ENCODE results near the gene KISS1R.

DNA sequence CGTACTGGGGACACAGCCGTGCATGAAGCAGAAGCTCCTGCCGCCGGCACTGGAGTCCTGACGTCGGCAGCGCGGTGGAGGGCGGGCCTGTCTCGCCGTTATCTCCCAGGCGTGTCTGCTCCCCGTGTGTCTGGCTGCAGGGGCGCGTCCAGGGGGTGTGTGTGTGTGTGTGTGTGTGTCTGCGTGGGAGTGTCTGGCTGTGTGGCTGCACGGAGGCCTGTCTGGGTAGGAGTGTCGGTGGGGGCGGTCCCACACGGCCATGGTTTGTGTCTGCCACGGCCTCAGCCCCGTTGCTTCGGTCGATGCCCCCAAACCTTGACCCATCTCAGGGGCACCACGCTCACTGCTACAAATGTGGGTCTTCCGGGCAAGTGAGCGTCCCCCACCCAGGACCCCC lies 27.0 kb downstream of the KISS1R start:
- TF ChIP-seq CTCF (IDR thresholded peaks at IDR 0.05; ENCODE audit: low read length) (no peak), EZH2 (IDR thresholded peaks at IDR 0.05; ENCODE audit: borderline replicate concordance, low read length) (no peak)
